Thyroid gland (tissue), 4 donors: ENCODE results near the gene NOXA1.

Source experiments
- POLR2A ChIP-seq, 2 donors: fragments of 450-650 bp; IDR thresholded peaks; one replicate each; pipeline ENCODE4 v1.6.1; 2017; ENCODE audit warnings: antibody characterized with exemption in 2 of 2, mild to moderate bottlenecking in 2 of 2, moderate library complexity in 1 of 2
- TF ChIP-seq, protein P1 (sequence below), 6 experiments: fragments of 200-600 bp in 3 of 6; fragments of 450-650 bp in 3 of 6; sonication (generic) in 3 of 6; IDR thresholded peaks; one replicate each; pipeline ENCODE4 v1.5.1; 2016 to 2019; ENCODE audit warnings: antibody characterized with exemption in 6 of 6, mild to moderate bottlenecking in 2 of 6, inconsistent platforms in 1 of 6, moderate library complexity in 1 of 6

DNA sequence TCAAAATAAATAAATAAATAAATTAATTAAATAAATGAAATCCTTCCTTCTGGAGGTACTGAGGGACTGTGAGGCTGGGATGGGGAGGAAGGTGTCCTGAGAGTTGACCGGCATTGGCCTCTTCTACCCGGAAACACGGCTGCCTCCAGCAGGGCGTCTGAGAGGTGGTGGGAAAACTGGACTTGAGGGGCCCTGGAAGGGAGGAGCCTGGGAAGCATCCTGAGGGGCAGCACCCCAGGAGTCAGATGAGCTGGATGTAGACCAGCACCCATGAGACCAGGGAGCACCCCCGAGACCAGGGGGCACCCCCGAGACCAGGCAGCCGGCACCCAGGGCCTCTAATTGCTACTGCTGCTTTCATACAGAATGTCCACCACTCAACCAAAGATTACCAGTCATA is 44.7 kb downstream of the NOXA1 start:
- TF ChIP-seq POLR2A (IDR thresholded peaks at IDR 0.05): no peak
- TF ChIP-seq, protein P1, sequence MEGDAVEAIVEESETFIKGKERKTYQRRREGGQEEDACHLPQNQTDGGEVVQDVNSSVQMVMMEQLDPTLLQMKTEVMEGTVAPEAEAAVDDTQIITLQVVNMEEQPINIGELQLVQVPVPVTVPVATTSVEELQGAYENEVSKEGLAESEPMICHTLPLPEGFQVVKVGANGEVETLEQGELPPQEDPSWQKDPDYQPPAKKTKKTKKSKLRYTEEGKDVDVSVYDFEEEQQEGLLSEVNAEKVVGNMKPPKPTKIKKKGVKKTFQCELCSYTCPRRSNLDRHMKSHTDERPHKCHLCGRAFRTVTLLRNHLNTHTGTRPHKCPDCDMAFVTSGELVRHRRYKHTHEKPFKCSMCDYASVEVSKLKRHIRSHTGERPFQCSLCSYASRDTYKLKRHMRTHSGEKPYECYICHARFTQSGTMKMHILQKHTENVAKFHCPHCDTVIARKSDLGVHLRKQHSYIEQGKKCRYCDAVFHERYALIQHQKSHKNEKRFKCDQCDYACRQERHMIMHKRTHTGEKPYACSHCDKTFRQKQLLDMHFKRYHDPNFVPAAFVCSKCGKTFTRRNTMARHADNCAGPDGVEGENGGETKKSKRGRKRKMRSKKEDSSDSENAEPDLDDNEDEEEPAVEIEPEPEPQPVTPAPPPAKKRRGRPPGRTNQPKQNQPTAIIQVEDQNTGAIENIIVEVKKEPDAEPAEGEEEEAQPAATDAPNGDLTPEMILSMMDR (IDR thresholded peaks at IDR 0.05): no peak
